H9 (cell line): Measurements from ENCODE around the gene CHCHD3. TPM values are rescaled to one million over a fixed set of nuclear protein-coding genes. Genes with fewer than 3 reads are reported as not detected.

Experiments used
- DNase-seq: peaks from one replicate; pipeline ENCODE4 v3.0.0-alpha.2; 2017
- H2AFZ ChIP-seq: one replicate; pipeline ENCODE4 v1.6.1; 2013; ENCODE audit warnings: mild to moderate bottlenecking, low read length, control low read depth, moderate library complexity
- H2AK5ac ChIP-seq: 2 replicates; pipeline ENCODE4 v1.6.1; 2013; ENCODE audit warnings: low read length, control low read depth, mixed read lengths; ENCODE audit not compliant: insufficient read length
- H2BK120ac ChIP-seq: one replicate; pipeline ENCODE4 v1.6.1; 2013; ENCODE audit warnings: low read depth, mild to moderate bottlenecking, low read length, control low read depth, inconsistent platforms; ENCODE audit not compliant: poor library complexity, severe bottlenecking
- H2BK12ac ChIP-seq: 2 replicates; pipeline ENCODE4 v1.6.1; 2013; ENCODE audit warnings: low read length, control low read depth, mixed read lengths, low read depth; ENCODE audit not compliant: insufficient read length
- H2BK15ac ChIP-seq: 2 replicates; pipeline ENCODE4 v1.6.1; 2013; ENCODE audit warnings: low read depth, low read length, control low read depth
- H2BK20ac ChIP-seq: one replicate; pipeline ENCODE4 v1.6.1; 2013; ENCODE audit warnings: low read depth, mild to moderate bottlenecking, low read length, control low read depth, inconsistent platforms; ENCODE audit not compliant: poor library complexity, severe bottlenecking
- H2BK5ac ChIP-seq: 2 replicates; pipeline ENCODE4 v1.6.1; 2013; ENCODE audit warnings: low read length, control low read depth, mixed read lengths; ENCODE audit not compliant: insufficient read length
- H3K14ac ChIP-seq: 2 replicates; pipeline ENCODE4 v1.6.1; 2013; ENCODE audit warnings: low read length, control low read depth; ENCODE audit not compliant: insufficient read depth
- H3K18ac ChIP-seq: 2 replicates; pipeline ENCODE4 v1.6.1; 2013; ENCODE audit warnings: low read depth, mild to moderate bottlenecking, mixed read lengths, low read length, control low read depth; ENCODE audit not compliant: insufficient read length
- H3K23ac ChIP-seq: 2 replicates; pipeline ENCODE4 v1.6.1; 2013; ENCODE audit warnings: low read length, control low read depth, mixed read lengths, low read depth; ENCODE audit not compliant: insufficient read length
- H3K23me2 ChIP-seq: 2 replicates; pipeline ENCODE4 v1.6.1; 2013; ENCODE audit warnings: low read depth, mild to moderate bottlenecking, mixed read lengths, low read length, control low read depth; ENCODE audit not compliant: insufficient read length, poor library complexity, severe bottlenecking
- H3K27ac ChIP-seq: 2 replicates; pipeline ENCODE4 v1.5.1; 2013; ENCODE audit warnings: low read length, control low read depth, mixed read lengths, low read depth; ENCODE audit not compliant: insufficient read length
- H3K27me3 ChIP-seq: 2 replicates; pipeline ENCODE4 v1.6.1; 2013; ENCODE audit warnings: low read length, control low read depth, inconsistent platforms; ENCODE audit not compliant: insufficient read depth
- H3K4ac ChIP-seq: 2 replicates; pipeline ENCODE4 v1.6.1; 2013; ENCODE audit warnings: low read depth, mild to moderate bottlenecking, control low read depth, inconsistent platforms, low read length, moderate library complexity
- H3K4me1 ChIP-seq: 2 replicates; pipeline ENCODE4 v1.6.1; 2013; ENCODE audit warnings: low read length, control low read depth, inconsistent platforms; ENCODE audit not compliant: insufficient read depth
- H3K4me2 ChIP-seq: 2 replicates; pipeline ENCODE4 v1.6.1; 2013; ENCODE audit warnings: low read length, control low read depth, mixed read lengths; ENCODE audit not compliant: insufficient read length, insufficient read depth
- H3K56ac ChIP-seq: 2 replicates; pipeline ENCODE4 v1.6.1; 2013; ENCODE audit warnings: low read depth, mild to moderate bottlenecking, mixed read lengths, low read length, control low read depth; ENCODE audit not compliant: insufficient read length
- H3K79me1 ChIP-seq: 2 replicates; pipeline ENCODE4 v1.6.1; 2013; ENCODE audit warnings: low read depth, mild to moderate bottlenecking, moderate library complexity, low read length, control low read depth, inconsistent platforms; ENCODE audit not compliant: insufficient read depth, poor library complexity, severe bottlenecking
- H3K79me2 ChIP-seq: 2 replicates; pipeline ENCODE4 v1.6.1; 2013; ENCODE audit warnings: low read length, control low read depth, inconsistent platforms; ENCODE audit not compliant: insufficient read depth
- H3K9ac ChIP-seq: 2 replicates; pipeline ENCODE4 v1.6.1; 2013; ENCODE audit warnings: low read length, control low read depth, mixed read lengths; ENCODE audit not compliant: insufficient read length; ENCODE audit errors: extremely low read depth
- H3K9me3 ChIP-seq: one replicate; pipeline ENCODE4 v1.6.1; 2013; ENCODE audit warnings: low read depth, low read length, inconsistent platforms; ENCODE audit not compliant: control insufficient read depth
- H3T11ph ChIP-seq: one replicate; pipeline ENCODE4 v1.6.1; 2013; ENCODE audit warnings: mild to moderate bottlenecking, low read length, control low read depth, inconsistent platforms
- H4K20me1 ChIP-seq: one replicate; pipeline ENCODE4 v1.6.1; 2013; ENCODE audit not compliant: control insufficient read depth, insufficient read length, insufficient read depth
- H4K5ac ChIP-seq: 2 replicates; pipeline ENCODE4 v1.6.1; 2013; ENCODE audit warnings: low read depth, mild to moderate bottlenecking, mixed read lengths, low read length, control low read depth; ENCODE audit not compliant: insufficient read length
- H4K8ac ChIP-seq: replicated peaks from 2 replicates; pipeline ENCODE4 v1.6.1; 2013; ENCODE audit warnings: low read length, control low read depth, mixed read lengths, low read depth; ENCODE audit not compliant: insufficient read length
- H4K91ac ChIP-seq: 2 replicates; pipeline ENCODE4 v1.6.1; 2013; ENCODE audit warnings: low read depth, mild to moderate bottlenecking, moderate library complexity, mixed read lengths, low read length, control low read depth; ENCODE audit not compliant: insufficient read length
- H3K27ac Mint-ChIP-seq, 3 experiments: 2 replicates in 2 of 3; 3 replicates in 1 of 3; pipeline ENCODE4 v1.8.0; 2020 to 2021; ENCODE audit warnings: mixed read lengths in 3 of 3, mild to moderate bottlenecking in 1 of 3, moderate library complexity in 1 of 3
- H3K27me3 Mint-ChIP-seq: 2 replicates; pipeline ENCODE4 v1.8.0; 2021; ENCODE audit warnings: low read depth, mild to moderate bottlenecking, moderate library complexity, mixed read lengths
- H3K36me3 Mint-ChIP-seq, 3 experiments: 2 replicates in 2 of 3; 3 replicates in 1 of 3; pipeline ENCODE4 v1.8.0; 2020 to 2021; ENCODE audit warnings: low read depth in 3 of 3, mixed read lengths in 3 of 3; ENCODE audit not compliant: insufficient read depth in 1 of 3
- H3K4me1 Mint-ChIP-seq, 2 experiments: 2 replicates each; pipeline ENCODE4 v1.8.0; 2020; ENCODE audit warnings: mixed read lengths in 2 of 2
- H3K4me3 Mint-ChIP-seq, 2 experiments: 2 replicates in 1 of 2; 3 replicates in 1 of 2; pipeline ENCODE4 v1.8.0; 2020 to 2021; ENCODE audit warnings: mild to moderate bottlenecking in 2 of 2, mixed read lengths in 2 of 2, moderate library complexity in 1 of 2
- H3K9me3 Mint-ChIP-seq, 2 experiments: 2 replicates in 1 of 2; 3 replicates in 1 of 2; pipeline ENCODE4 v1.8.0; 2020; ENCODE audit warnings: mild to moderate bottlenecking in 2 of 2, mixed read lengths in 2 of 2, moderate library complexity in 1 of 2
- CTCF ChIP-seq: fragments of 200-600 bp; sonication (generic); conservative IDR thresholded peaks from 3 replicates; pipeline ENCODE4 v1.8.0; 2021; ENCODE audit warnings: antibody characterized with exemption, mild to moderate bottlenecking
- WGBS: extraction: QIAGEN DNeasy Blood & Tissue Kit; methylation state at CpG from one replicate; pipeline ENCODE4 v1.1.7; 2013; ENCODE audit warnings: missing lambda C conversion rate, low lambda C conversion rate, mixed read lengths; ENCODE audit not compliant: insufficient read length; ENCODE audit errors: extremely low coverage; 5-methylcytosine and 5-hydroxymethylcytosine counted together
- total RNA-seq: library from RNA; stranded (reverse); gene quantifications from 2 replicates; pipeline ENCODE4 v1.2.1, GENCODE V29; 2021

Gene CHCHD3
- total RNA-seq, 1 experiment from 2014 or later = 104 TPM

- no peak overlapping the region for H4K5ac ChIP-seq
- H2BK20ac ChIP-seq = no peak overlapping the region
- no peak overlapping the region for H3K4ac ChIP-seq
- H3K4me3 Mint-ChIP-seq = no peak overlapping the region
- H3K23me2 ChIP-seq = no peaks in the 10 kb centered on the region
- no peaks in the 10 kb centered on the region for H3K79me1 ChIP-seq
- H3K4me2 ChIP-seq = no peak overlapping the region
- peaks cover 0 to 2% (median 1%) of the 10 kb centered on the region in 3 experiments; a peak in 1 of 7 replicates for H3K36me3 Mint-ChIP-seq
- H3K23ac ChIP-seq = no peak overlapping the region
- H2AFZ ChIP-seq = no peak overlapping the region
- H3K79me2 ChIP-seq = no peaks in the 10 kb centered on the region
- no peaks in the 10 kb centered on the region for H3K9me3 Mint-ChIP-seq
- H3K56ac ChIP-seq = no peak overlapping the region
- H3K27me3 ChIP-seq = no peaks in the 10 kb centered on the region
- H3K27ac ChIP-seq = no peak overlapping the region
- TF ChIP-seq CTCF = no peak
- no peak overlapping the region for H4K91ac ChIP-seq
- H2BK12ac ChIP-seq = no peak overlapping the region
- no peaks in the 10 kb centered on the region for H3K27me3 Mint-ChIP-seq
- no peak overlapping the region for H3T11ph ChIP-seq
- H2BK15ac ChIP-seq = no peak overlapping the region
- no peak for DNase-seq
- H3K9me3 ChIP-seq = no peaks in the 10 kb centered on the region
- H4K20me1 ChIP-seq = no peaks in the 10 kb centered on the region
- H3K9ac ChIP-seq = no peak overlapping the region
- no peaks in the 10 kb centered on the region; the same call in 1 of the 2 replicates for H3K4me1 ChIP-seq
- no peak overlapping the region for H3K14ac ChIP-seq
- no peak overlapping the region for H2AK5ac ChIP-seq
- peaks cover 14% of the 10 kb centered on the region in 2 experiments; a peak in 3 of 4 replicates for H3K4me1 Mint-ChIP-seq
- WGBS = no CpG with 5 or more reads among the region's 7 CpGs
- H2BK5ac ChIP-seq = no peak overlapping the region
- H4K8ac ChIP-seq = no peak overlapping the region
- peak overlapping the region in 1 of 3 experiments; percentile 49; a peak in 2 of 7 replicates for H3K27ac Mint-ChIP-seq
- H3K18ac ChIP-seq = no peak overlapping the region
- no peak overlapping the region for H2BK120ac ChIP-seq
These were observed 262.2 kb downstream of the CHCHD3 start for GRCh38 chr7:132819648-132820047.
